SK-N-SH (cell line): ENCODE data around the gene QKI. TPM values are rescaled to one million over a fixed set of nuclear protein-coding genes. Genes with fewer than 3 reads are reported as not detected.

Experiments used
- CTCF ChIA-PET: fragments of 300-600, 350-600 bp; formaldehyde crosslinking; extraction: SDS; loops from one replicate; lab custom pipeline; 2021; lab: Yijun Ruan, JAX
- POLR2A ChIA-PET: fragments of 350-600 bp; sonication (Branson Sonifier 250); formaldehyde crosslinking; extraction: SDS; loops from one replicate; lab custom pipeline; 2020; ENCODE audit warnings: antibody characterized with exemption, inconsistent platforms; lab: Yijun Ruan, JAX
- DNase-seq: peaks from one replicate; pipeline ENCODE4 v3.0.0; 2012
- H2AFZ ChIP-seq: fragments of 200-600 bp; sonication (generic); 2 replicates; pipeline ENCODE4 v1.8.1; 2016; ENCODE audit warnings: antibody characterized with exemption, mild to moderate bottlenecking, low read depth
- H3F3A ChIP-seq: fragments of 200-600 bp; sonication (generic); replicated peaks from 2 replicates; pipeline ENCODE3; 2016; ENCODE audit warnings: antibody characterized with exemption, mild to moderate bottlenecking; ENCODE audit not compliant: insufficient read depth
- H3K27ac ChIP-seq, 2 experiments: fragments of 200-500 bp in 1 of 2; fragments of 200-600 bp in 1 of 2; sonication (Bioruptor generic) in 1 of 2; sonication (generic), shearing (Covaris generic) in 1 of 2; 2 replicates each; pipeline versions ENCODE4 v1.5.1 to v1.6.1; 2014 to 2016; ENCODE audit warnings: low read depth in 2 of 2, inconsistent platforms in 1 of 2, low read length in 1 of 2, mild to moderate bottlenecking in 1 of 2, mixed read lengths in 1 of 2
- H3K27me3 ChIP-seq: fragments of 200-600 bp; sonication (generic), shearing (Covaris generic); 2 replicates; pipeline ENCODE4 v1.6.1; 2016; ENCODE audit warnings: mixed run types; ENCODE audit not compliant: insufficient read depth
- H3K36me3 ChIP-seq, 2 experiments: fragments of 200-500 bp in 1 of 2; fragments of 200-600 bp in 1 of 2; sonication (Bioruptor generic) in 1 of 2; sonication (generic) in 1 of 2; replicated peaks in 1 of 2; 2 replicates each; pipeline versions ENCODE3 to v1.5.1; 2014 to 2016; ENCODE audit warnings: low read length in 1 of 2, mild to moderate bottlenecking in 1 of 2; ENCODE audit not compliant: insufficient read depth in 2 of 2, control insufficient read depth in 1 of 2
- H3K4me1 ChIP-seq, 2 experiments: fragments of 200-500 bp in 1 of 2; fragments of 200-600 bp in 1 of 2; sonication (Bioruptor generic) in 1 of 2; sonication (generic), shearing (Covaris generic) in 1 of 2; 2 replicates each; pipeline versions ENCODE4 v1.5.1 to v1.6.1; 2014 to 2016; ENCODE audit warnings: low read depth in 1 of 2, low read length in 1 of 2, mixed run types in 1 of 2; ENCODE audit not compliant: insufficient read depth in 2 of 2, control insufficient read depth in 1 of 2
- H3K4me2 ChIP-seq: fragments of 200-600 bp; sonication (generic), shearing (Covaris generic); 2 replicates; pipeline ENCODE4 v1.6.1; 2017; ENCODE audit warnings: mixed run types
- H3K4me3 ChIP-seq, 2 experiments: fragments of 200-500 bp in 1 of 2; fragments of 200-600 bp in 1 of 2; sonication (Bioruptor generic) in 1 of 2; sonication (generic), shearing (Covaris generic) in 1 of 2; 2 replicates each; pipeline versions ENCODE4 v1.5.1 to v1.8.1; 2014 to 2016; ENCODE audit warnings: low read depth in 2 of 2, inconsistent platforms in 1 of 2, low read length in 1 of 2, mild to moderate bottlenecking in 1 of 2, mixed read lengths in 1 of 2, moderate library complexity in 1 of 2
- H3K79me2 ChIP-seq: fragments of 200-600 bp; sonication (generic); 2 replicates; pipeline ENCODE4 v1.8.1; 2017; ENCODE audit warnings: mild to moderate bottlenecking; ENCODE audit not compliant: insufficient read depth
- H3K9ac ChIP-seq: fragments of 200-600 bp; sonication (generic); 2 replicates; pipeline ENCODE4 v1.6.1; 2017; ENCODE audit warnings: mixed run types
- H3K9me2 ChIP-seq: fragments of 200-600 bp; sonication (generic); 2 replicates; pipeline ENCODE4 v1.6.1; 2017; ENCODE audit warnings: mixed run types
- H3K9me3 ChIP-seq: fragments of 200-600 bp; sonication (generic); 2 replicates; pipeline ENCODE4 v1.6.1; 2017; ENCODE audit warnings: mixed run types, mild to moderate bottlenecking, moderate library complexity
- H4K20me1 ChIP-seq: fragments of 200-600 bp; sonication (generic); 2 replicates; pipeline ENCODE4 v1.6.1; 2017; ENCODE audit warnings: mild to moderate bottlenecking, mixed run types; ENCODE audit not compliant: insufficient read depth
- CHD2 ChIP-seq: fragments of 150-350 bp; IDR thresholded peaks from 2 replicates; pipeline ENCODE4 v1.6.1; 2018; ENCODE audit warnings: low read length; ENCODE audit not compliant: partially characterized antibody
- EZH2phosphoT487 ChIP-seq: fragments of 200-600 bp; sonication (generic); IDR thresholded peaks from 2 replicates; pipeline ENCODE4 v1.6.1; 2017; ENCODE audit warnings: low read depth, mixed run types, mild to moderate bottlenecking, antibody characterized with exemption, moderate library complexity, borderline replicate concordance
- FOXJ3 ChIP-seq: sonication (generic); formaldehyde crosslinking; IDR thresholded peaks from 2 replicates; pipeline ENCODE4 v1.5.1; 2020; ENCODE audit warnings: mild to moderate bottlenecking, missing genetic modification reagents
- FOXM1 ChIP-seq: IDR thresholded peaks from 2 replicates; pipeline ENCODE4 v1.4.0; 2012; ENCODE audit warnings: low read depth, mild to moderate bottlenecking
- GABPA ChIP-seq: IDR thresholded peaks from 2 replicates; pipeline ENCODE4 v1.4.0; 2012; ENCODE audit warnings: low read depth, mild to moderate bottlenecking
- JUND ChIP-seq: IDR thresholded peaks from 2 replicates; pipeline ENCODE4 v1.4.0; 2012
- MXI1 ChIP-seq: IDR thresholded peaks from 2 replicates; pipeline ENCODE4 v1.6.1; 2012; ENCODE audit warnings: mild to moderate bottlenecking, low read depth, low read length, improper control_type of control experiment
- NFIC ChIP-seq: IDR thresholded peaks from 2 replicates; pipeline ENCODE4 v1.4.0; 2012; ENCODE audit warnings: borderline replicate concordance
- POLR2AphosphoS5 ChIP-seq: IDR thresholded peaks from 2 replicates; pipeline ENCODE4 v1.6.1; 2012; ENCODE audit warnings: low read depth, low read length
- RCOR1 ChIP-seq: fragments of 150-350 bp; IDR thresholded peaks from 2 replicates; pipeline ENCODE4 v1.6.1; 2017; ENCODE audit warnings: antibody characterized with exemption, low read length
- RFX5 ChIP-seq: IDR thresholded peaks from 2 replicates; pipeline ENCODE4 v1.6.1; 2012; ENCODE audit warnings: mild to moderate bottlenecking, improper control_type of control experiment, low read length
- SIN3A ChIP-seq: IDR thresholded peaks from 2 replicates; pipeline ENCODE4 v1.6.1; 2012; ENCODE audit warnings: low read depth, mild to moderate bottlenecking, low read length, moderate library complexity, borderline replicate concordance
- SMC3 ChIP-seq: IDR thresholded peaks from 2 replicates; pipeline ENCODE4 v1.6.1; 2012; ENCODE audit warnings: low read depth, low read length, improper control_type of control experiment
- TAF1 ChIP-seq: IDR thresholded peaks from 2 replicates; pipeline ENCODE4 v1.6.1; 2012; ENCODE audit warnings: low read depth, mild to moderate bottlenecking, low read length, moderate library complexity, borderline replicate concordance
- WGBS: methylation state at CpG from one replicate; pipeline ENCODE4 v1.1.6; 2017; ENCODE audit warnings: low lambda C conversion rate; 5-methylcytosine and 5-hydroxymethylcytosine counted together
- polyA plus RNA-seq, 3 experiments: library from polyadenylated mRNA; depleted of rRNA; stranded (reverse); fragments of >200 nt; gene quantifications; 2 replicates each; pipeline ENCODE4 v1.2.3, GENCODE V29; 2012
- TF ChIP-seq, protein P1 (sequence below): IDR thresholded peaks from 2 replicates; pipeline ENCODE4 v1.4.0; 2012; ENCODE audit warnings: low read depth, borderline replicate concordance
- TF ChIP-seq, protein P2 (sequence below): IDR thresholded peaks from 2 replicates; pipeline ENCODE4; 2012
- TF ChIP-seq, protein P3 (sequence below): fragments of 150-350 bp; IDR thresholded peaks from 2 replicates; pipeline ENCODE4 v1.6.1; 2016; ENCODE audit warnings: mild to moderate bottlenecking, low read depth, low read length
- TF ChIP-seq, protein P4 (sequence below): IDR thresholded peaks from 2 replicates; pipeline ENCODE4 v1.4.0; 2012; ENCODE audit warnings: low read depth, borderline replicate concordance
- TF ChIP-seq, protein P5 (sequence below): fragments of 150-350 bp; IDR thresholded peaks from 2 replicates; pipeline ENCODE4 v1.6.1; 2017; ENCODE audit warnings: antibody characterized with exemption, low read length, low read depth, borderline replicate concordance

The QKI gene
- polyA plus RNA-seq, 1 of the 3 experiments (the other 2 are of a cell fraction): 51.1 TPM

DNA sequence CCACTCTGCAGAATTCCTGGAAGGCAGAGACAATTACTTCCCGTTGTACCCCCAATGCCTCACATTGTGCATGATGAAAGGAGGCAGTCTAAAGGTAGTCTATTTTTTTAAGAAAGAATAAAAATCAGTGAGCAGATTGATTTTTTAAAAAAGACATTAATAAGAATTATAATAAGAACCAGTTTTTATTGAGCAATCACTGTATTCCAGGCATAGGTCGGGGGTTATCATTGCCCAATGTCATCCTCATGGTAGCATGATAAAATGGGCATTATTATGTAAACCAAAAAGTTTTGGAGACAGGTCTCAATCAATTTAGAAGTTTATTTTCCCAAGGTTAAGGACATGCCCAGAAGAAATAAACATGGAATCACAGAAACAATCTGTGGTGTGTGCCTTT lies 14.0 kb upstream of the QKI start:
- Histone ChIP-seq H3K9me3 (no peaks in the 10 kb centered on the region), H3K4me2 (no peak overlapping the region), H3K27me3 (no peaks in the 10 kb centered on the region), H2AFZ (no peak overlapping the region), H3K79me2 (no peaks in the 10 kb centered on the region), H3K27ac (no peak overlapping the region), H4K20me1 (no peaks in the 10 kb centered on the region), H3F3A (no peaks in the 10 kb centered on the region), H3K9ac (no peak overlapping the region), H3K36me3 (no peaks in the 10 kb centered on the region), H3K9me2 (no peaks in the 10 kb centered on the region), H3K4me3 (no peak overlapping the region), H3K4me1 (peaks cover 0 to 2% of the 10 kb centered on the region in 2 experiments; a peak in 1 of 4 replicates)
- ChIA-PET POLR2A (no interaction called here), CTCF (no interaction called here)
- no peak for DNase-seq
- TF ChIP-seq GABPA: no peak
- no peak for TF ChIP-seq SMC3
- TF ChIP-seq FOXM1: no peak
- 90% methylated on average over 2 of the region's 2 CpGs for WGBS

DNA sequence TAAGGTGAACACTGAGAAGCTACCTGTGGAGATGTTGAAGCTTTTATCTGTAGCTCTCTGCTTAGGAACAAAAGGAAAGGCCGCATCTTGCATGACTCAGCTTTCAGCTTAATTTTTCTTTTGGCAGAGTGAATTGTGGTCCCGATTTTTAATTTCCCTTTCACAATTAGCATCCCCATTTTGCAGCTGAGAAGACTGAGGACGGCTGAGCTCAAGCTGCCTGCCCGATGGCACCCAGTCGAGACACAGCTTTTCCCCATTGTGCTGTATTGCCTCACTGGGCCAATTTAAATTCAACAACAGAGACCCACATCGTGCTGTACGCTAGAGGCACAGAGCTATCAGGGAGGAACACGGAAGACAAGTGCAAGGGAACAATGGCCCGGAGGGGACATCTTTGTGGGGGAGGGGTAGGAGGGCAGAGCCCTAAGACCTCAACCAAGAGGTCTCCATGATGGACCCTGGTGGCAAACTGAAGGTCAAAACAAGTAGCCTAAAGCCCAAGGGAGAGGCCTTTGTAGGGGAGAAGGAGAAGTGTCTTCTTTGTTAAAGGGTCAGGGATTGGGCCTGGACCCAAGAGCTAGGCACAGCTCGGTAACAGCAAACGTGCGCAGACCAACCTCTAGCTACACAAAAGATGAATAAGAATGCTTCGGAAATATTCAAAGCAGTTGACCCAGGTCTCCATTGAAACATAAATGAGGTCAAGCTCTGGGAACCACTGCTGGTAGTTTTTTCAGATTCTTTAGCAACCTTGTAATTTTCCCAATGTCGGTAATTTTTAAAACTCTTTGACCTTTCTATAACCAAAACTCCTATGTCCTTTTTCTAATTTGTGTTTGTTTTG lies 13.3 kb upstream of the QKI start:
- Histone ChIP-seq H3K4me1 (peaks cover 0 to 9% of the 10 kb centered on the region in 2 experiments; a peak in 2 of 4 replicates), H3K9me3 (no peaks in the 10 kb centered on the region), H3F3A (no peaks in the 10 kb centered on the region), H3K36me3 (no peaks in the 10 kb centered on the region), H2AFZ (no peak overlapping the region), H3K27me3 (no peaks in the 10 kb centered on the region), H3K9me2 (no peaks in the 10 kb centered on the region), H3K9ac (no peak overlapping the region), H3K4me2 (no peak overlapping the region), H3K27ac (no peak overlapping the region), H3K79me2 (no peaks in the 10 kb centered on the region), H4K20me1 (no peaks in the 10 kb centered on the region), H3K4me3 (no peak overlapping the region)
- ChIA-PET POLR2A (no interaction called here), CTCF (interaction anchor here (1.4 to 1.9 kb wide), 3 partner anchors 9 to 544 kb away, joined by 3 to 7 read pairs (median 4); no protein-coding TSS in a partner anchor)
- TF ChIP-seq MXI1 (no peak), CHD2 (no peak), JUND (no peak), TAF1 (no peak), EZH2phosphoT487 (no peak), RCOR1 (no peak), NFIC (no peak), POLR2AphosphoS5 (no peak), SIN3A (no peak), FOXJ3 (CRISPR knock-in tag) (no peak), RFX5 (no peak)
- TF ChIP-seq, protein P1, sequence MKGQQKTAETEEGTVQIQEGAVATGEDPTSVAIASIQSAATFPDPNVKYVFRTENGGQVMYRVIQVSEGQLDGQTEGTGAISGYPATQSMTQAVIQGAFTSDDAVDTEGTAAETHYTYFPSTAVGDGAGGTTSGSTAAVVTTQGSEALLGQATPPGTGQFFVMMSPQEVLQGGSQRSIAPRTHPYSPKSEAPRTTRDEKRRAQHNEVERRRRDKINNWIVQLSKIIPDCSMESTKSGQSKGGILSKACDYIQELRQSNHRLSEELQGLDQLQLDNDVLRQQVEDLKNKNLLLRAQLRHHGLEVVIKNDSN: no peak
- TF ChIP-seq, protein P2, sequence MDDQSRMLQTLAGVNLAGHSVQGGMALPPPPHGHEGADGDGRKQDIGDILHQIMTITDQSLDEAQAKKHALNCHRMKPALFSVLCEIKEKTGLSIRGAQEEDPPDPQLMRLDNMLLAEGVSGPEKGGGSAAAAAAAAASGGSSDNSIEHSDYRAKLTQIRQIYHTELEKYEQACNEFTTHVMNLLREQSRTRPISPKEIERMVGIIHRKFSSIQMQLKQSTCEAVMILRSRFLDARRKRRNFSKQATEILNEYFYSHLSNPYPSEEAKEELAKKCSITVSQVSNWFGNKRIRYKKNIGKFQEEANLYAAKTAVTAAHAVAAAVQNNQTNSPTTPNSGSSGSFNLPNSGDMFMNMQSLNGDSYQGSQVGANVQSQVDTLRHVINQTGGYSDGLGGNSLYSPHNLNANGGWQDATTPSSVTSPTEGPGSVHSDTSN: no peak
- TF ChIP-seq, protein P3, sequence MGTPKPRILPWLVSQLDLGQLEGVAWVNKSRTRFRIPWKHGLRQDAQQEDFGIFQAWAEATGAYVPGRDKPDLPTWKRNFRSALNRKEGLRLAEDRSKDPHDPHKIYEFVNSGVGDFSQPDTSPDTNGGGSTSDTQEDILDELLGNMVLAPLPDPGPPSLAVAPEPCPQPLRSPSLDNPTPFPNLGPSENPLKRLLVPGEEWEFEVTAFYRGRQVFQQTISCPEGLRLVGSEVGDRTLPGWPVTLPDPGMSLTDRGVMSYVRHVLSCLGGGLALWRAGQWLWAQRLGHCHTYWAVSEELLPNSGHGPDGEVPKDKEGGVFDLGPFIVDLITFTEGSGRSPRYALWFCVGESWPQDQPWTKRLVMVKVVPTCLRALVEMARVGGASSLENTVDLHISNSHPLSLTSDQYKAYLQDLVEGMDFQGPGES: no peak
- TF ChIP-seq, protein P4, sequence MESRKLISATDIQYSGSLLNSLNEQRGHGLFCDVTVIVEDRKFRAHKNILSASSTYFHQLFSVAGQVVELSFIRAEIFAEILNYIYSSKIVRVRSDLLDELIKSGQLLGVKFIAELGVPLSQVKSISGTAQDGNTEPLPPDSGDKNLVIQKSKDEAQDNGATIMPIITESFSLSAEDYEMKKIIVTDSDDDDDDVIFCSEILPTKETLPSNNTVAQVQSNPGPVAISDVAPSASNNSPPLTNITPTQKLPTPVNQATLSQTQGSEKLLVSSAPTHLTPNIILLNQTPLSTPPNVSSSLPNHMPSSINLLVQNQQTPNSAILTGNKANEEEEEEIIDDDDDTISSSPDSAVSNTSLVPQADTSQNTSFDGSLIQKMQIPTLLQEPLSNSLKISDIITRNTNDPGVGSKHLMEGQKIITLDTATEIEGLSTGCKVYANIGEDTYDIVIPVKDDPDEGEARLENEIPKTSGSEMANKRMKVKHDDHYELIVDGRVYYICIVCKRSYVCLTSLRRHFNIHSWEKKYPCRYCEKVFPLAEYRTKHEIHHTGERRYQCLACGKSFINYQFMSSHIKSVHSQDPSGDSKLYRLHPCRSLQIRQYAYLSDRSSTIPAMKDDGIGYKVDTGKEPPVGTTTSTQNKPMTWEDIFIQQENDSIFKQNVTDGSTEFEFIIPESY: no peak
- TF ChIP-seq, protein P5, sequence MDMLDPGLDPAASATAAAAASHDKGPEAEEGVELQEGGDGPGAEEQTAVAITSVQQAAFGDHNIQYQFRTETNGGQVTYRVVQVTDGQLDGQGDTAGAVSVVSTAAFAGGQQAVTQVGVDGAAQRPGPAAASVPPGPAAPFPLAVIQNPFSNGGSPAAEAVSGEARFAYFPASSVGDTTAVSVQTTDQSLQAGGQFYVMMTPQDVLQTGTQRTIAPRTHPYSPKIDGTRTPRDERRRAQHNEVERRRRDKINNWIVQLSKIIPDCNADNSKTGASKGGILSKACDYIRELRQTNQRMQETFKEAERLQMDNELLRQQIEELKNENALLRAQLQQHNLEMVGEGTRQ: no peak
- DNase-seq: no peak
- 81% methylated on average over 14 of the region's 14 CpGs for WGBS
